GM18498 (cell line): ENCODE data around the gene ZNF525.
A peak's percentile ranks its signal among the peaks of the same experiment; 100 is the strongest.
"Not testable (repeated sequence)": the region's sequence is repeated elsewhere in the genome, so short reads cannot be mapped to it uniquely, and the experiment has no call there.

Experiments
- ATAC-seq: cut with Tn5 transposase; IDR thresholded peaks from one replicate; pipeline ENCODE4 v1.9.1; 2021; ENCODE audit warnings: mild to moderate bottlenecking, moderate library complexity; ENCODE audit not compliant: unreplicated experiment

Gene ZNF525

DNA sequence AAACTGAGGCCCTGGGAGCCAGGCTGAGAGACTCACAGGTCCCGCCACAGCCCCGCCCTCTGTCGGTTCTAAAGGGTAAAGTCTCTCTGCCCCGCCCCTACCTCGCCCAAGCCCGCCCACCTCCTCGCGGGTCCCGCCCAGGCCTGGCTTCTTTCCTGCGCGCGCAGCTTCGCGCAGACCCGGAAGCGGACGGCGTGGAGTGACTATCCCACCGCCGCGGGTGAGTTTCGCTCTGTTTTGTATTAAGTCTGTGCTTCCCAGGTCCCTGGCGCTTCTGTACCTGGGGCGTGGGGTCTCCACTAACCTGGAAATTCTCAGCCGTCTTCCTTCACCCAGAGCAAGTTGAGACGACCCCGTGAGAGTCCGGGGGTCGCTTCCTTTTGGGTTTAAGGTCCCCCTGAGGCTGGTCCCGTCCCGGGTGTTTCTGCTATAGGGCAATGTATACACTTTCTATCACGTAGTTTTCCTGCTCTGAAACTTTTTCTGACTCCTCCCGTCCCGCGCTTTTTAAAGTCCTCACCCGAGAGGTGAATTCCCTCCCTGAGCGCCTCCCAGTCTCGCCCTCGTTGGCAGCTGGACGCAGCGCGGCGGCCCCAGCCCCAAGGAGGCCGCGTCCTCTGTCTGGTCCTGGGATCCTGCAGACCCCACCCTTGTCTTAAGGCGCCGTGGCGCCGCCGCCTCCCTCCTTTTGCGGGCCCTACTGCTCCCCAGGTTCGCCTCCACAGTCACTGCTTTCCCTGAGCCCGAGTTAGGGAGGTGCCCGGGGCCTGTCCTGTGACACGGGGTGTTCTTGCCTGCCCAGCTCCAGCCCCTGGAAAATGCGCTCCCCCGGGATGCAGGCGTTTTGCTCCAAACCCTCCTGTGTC lies 29.7 kb downstream of the ZNF525 start, which contains the start of gene ZNF765:
Gene ZNF765 (plus strand): TSS at position 176 of the 866 bp plus-strand sequence. CDS start 2,867 bp downstream, outside the sequence.
- ATAC-seq = peak; percentile 94

DNA sequence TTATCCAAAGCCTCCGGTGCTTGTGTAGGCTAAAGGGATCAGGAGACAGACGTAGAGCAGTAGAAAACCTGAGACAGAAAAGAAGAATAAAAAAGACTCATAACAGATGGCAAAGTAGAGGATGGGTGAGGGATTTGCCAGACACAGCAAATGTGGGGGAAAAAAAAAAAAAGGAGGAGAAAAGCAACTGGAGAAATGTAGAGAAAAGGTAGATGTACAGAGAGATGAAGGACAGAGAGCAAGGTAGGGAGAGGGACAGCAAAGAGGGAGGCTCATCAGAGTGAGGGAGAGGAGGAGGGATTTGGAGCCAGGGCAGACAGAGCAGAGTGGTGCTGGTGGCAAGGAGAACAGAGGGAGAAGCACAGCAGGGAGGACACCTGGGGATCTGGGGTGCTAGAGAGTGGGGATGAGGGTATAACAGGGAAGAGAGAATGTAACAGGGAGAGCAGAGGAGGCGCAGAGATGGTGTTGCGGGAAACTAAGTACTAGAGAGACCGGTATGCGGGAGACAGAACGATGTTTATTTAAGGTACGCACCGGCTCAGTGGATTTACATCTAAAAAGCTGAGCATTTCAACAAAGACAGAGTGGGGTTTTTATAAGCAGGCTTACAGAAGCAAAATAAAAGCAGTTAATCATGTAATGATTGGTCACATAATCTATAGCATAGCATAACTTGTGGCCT lies 30.5 kb downstream of the ZNF525 start:
- ATAC-seq = not testable (repeated sequence)

DNA sequence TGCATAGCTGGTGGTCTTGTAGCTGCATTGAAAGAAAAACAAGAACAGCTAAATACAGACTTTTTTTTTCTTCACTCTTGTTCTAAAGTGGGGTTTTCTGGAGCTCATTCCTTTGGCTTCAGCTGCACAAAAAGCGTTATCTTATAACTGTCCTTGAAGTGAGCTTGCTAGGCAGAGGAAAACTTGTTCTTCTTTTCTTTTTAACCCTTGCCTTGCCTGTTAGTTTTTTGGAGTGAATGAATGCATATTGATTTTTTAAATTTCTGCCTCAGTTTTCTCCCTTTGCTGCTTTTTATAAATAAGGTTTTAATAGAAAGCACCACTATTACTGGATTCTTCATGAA lies 31.0 kb downstream of the ZNF525 start:
- no peak for ATAC-seq

DNA sequence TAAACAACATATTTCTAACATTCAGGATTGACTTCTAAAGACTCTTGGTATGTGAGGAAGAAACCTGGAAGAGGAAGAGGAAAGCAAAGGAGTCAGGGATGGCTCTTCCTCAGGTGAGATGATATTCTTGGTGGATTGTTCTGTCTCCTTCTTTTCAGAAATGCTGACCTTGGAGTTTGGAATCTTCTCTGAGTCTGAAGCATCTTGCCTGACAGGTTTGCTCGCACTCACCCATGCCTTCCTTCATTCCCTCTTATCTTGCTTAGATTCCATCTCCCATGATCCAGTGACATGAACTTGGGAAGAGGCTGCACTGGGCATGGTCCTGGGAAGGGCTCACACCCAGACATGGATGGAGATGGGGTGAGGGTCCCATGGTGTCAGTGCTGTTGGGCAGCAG lies 32.4 kb downstream of the ZNF525 start:
- not testable (repeated sequence) for ATAC-seq

DNA sequence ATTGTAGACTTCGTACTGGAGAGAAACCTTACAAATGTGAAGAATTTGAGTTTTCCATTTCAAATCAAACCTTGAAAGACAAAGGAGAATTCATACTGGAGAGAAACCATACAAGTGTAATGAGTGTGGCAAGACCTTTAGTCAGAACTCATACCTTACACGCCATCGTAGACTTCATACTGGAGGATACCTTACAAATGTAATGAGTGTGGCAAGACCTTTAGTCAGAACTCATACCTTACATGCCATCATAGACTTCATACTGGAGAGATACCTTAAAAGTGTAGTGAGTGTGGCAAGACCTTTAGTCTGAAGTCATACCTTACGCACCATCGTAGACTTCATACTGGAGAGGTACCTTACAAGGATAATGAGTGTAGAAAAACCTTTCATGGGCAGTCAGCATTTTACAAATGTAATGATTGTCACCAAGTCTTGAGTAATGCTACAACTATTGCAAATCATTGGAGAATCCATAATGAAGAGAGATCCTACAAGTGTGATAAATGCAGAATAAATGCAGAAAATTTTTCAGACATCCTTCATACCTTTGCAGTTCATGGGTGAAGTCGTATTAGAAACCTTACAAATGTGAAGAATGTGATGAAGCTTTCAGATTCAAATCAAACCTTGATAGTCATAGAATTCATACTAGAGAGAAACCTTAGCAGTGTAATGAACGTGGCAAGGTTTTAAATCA lies 44.1 kb downstream of the ZNF525 start:
- no peak for ATAC-seq

- not testable (repeated sequence) for ATAC-seq
These were observed 55.2 kb downstream of the ZNF525 start for GRCh38 chr19:53420520-53421315.

GRCh38 chr19:53422551-53422950 lies 57.0 kb downstream of the ZNF525 start:
- ATAC-seq = no peak

DNA sequence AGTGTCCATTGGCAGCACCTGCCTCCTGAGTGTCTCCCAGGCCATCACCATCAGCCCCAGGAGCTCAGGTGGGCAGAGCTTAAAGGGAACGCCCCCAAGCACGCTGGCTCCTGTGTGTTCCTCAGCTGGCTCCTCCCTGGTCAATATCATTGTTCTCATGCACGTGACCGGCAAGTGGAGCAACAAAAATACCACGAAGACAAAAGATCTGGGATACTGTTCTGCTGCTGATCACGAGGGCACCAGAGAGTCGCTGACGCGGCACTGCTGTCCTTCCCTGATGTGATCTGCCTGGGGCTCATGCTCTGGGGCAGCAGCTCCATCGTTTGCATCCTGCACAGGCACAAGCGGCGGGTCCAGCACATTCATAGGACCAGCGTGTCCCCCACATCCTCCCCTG lies 57.6 kb downstream of the ZNF525 start:
- ATAC-seq = not testable (repeated sequence)

GRCh38 chr19:53423680-53424079 lies 58.2 kb downstream of the ZNF525 start:
- not testable (repeated sequence) for ATAC-seq

DNA sequence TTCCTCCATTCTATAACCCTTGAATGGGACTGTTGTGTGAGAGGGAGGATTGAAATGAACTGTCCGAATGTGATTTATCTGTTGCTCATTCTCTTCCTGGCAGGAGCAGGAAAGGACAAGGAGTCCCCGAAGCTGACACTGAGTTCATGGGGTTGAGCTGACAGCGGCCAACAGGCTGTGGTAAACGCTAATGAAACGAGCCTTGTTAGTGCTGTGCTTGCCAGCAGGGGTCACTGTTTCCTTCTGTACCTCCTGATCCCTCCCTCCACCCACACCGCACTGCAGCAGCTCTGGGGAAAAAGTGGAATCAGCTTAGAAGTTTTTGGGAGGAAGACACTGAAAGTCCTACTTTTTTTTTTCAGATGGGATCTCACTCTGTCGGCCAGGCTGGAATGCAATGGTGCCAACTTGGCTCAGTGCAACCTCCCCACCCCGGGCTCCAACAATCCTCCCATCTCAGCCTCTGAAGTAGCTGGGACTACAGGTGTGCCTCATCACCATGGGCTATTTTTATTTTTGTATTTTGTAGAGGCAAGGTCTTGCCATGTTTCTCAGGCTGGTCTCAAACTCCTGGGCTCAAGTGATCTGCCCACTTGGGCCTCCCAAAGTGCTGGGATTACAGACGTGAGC lies 59.6 kb downstream of the ZNF525 start:
- ATAC-seq = no peak

GRCh38 chr19:53431399-53432087 lies 66.0 kb downstream of the ZNF525 start, which contains the start of gene ZNF761:
Gene ZNF761 (plus strand): TSS chr19:53431984. CDS start chr19:53447269, 15,285 bp downstream.
- peak; percentile 99 for ATAC-seq

GRCh38 chr19:53432088-53432661 lies 66.7 kb downstream of the ZNF525 start:
- peak; percentile 34 for ATAC-seq
